HepG2 (cell line): ENCODE results near the gene PPFIA2. TPM values are rescaled to one million over a fixed set of nuclear protein-coding genes. Genes with fewer than 3 reads are reported as not detected.
A peak's percentile ranks its signal among the peaks of the same experiment; 100 is the strongest.

Experiments used
- ATAC-seq: fragments of 200-7000 bp; cut with Tn5 transposase; 3 replicates; pipeline ENCODE4 v1.9.1; 2020; ENCODE audit warnings: mild to moderate bottlenecking, moderate library complexity
- BruUV-seq: library from RNA; stranded (reverse); fragments of 400-500 nt; replicated peaks from 2 replicates; lab custom pipeline; 2021; lab: Mats Ljungman, UMichigan
- CTCF ChIA-PET: fragments of 300-600 bp; formaldehyde crosslinking; extraction: SDS; loops from one replicate; lab custom pipeline; 2021; ENCODE audit warnings: low total read pairs, inconsistent platforms, low intra/inter-chr PET ratio; lab: Yijun Ruan, JAX
- POLR2A ChIA-PET: fragments of 350-600 bp; sonication (Branson Sonifier 250); formaldehyde crosslinking; loops from one replicate; lab custom pipeline; 2020; ENCODE audit warnings: antibody characterized with exemption, inconsistent platforms; lab: Yijun Ruan, JAX
- DNase-seq: peaks from one replicate; pipeline ENCODE4 v3.0.0-alpha.2; 2015; ENCODE audit warnings: low spot score
- FAIRE-seq: peaks from 3 replicates; lab custom pipeline; 2011; peaks lifted over from hg19 to GRCh38; lab: Jason Lieb, UNC
- H2AFZ ChIP-seq: one replicate; pipeline ENCODE4 v1.6.1; 2011; ENCODE audit warnings: low read length, inconsistent platforms
- H3K27ac ChIP-seq: fragments of 300-600 bp; 3 replicates; pipeline ENCODE4 v1.8.0; 2011; ENCODE audit warnings: mixed run types, mild to moderate bottlenecking, mixed read lengths, low read length, inconsistent platforms; ENCODE audit not compliant: insufficient read depth; ENCODE audit errors: extremely low read length
- H3K27me3 ChIP-seq, 2 experiments: fragments of 200-600 bp in 1 of 2; 2 replicates in 1 of 2; 3 replicates in 1 of 2; pipeline versions ENCODE4 v1.6.0 to v1.8.0; 2011; ENCODE audit warnings: low read length in 2 of 2, mild to moderate bottlenecking in 2 of 2, moderate library complexity in 2 of 2, inconsistent platforms in 1 of 2; ENCODE audit not compliant: insufficient read depth in 2 of 2, control insufficient read depth in 1 of 2
- H3K36me3 ChIP-seq, 2 experiments: fragments of 200-600 bp in 1 of 2; replicated peaks in 1 of 2; 2 replicates in 1 of 2; 3 replicates in 1 of 2; pipeline versions ENCODE4 v1.5.1 to v1.8.0; 2011; ENCODE audit warnings: low read length in 2 of 2, inconsistent platforms in 1 of 2; ENCODE audit not compliant: insufficient read depth in 2 of 2, control insufficient read depth in 1 of 2
- H3K4me1 ChIP-seq: 2 replicates; pipeline ENCODE4 v1.5.1; 2012; ENCODE audit warnings: low read length, inconsistent platforms; ENCODE audit not compliant: insufficient read depth
- H3K4me2 ChIP-seq: 2 replicates; pipeline ENCODE4 v1.6.0; 2011; ENCODE audit warnings: low read depth, low read length, inconsistent platforms
- H3K4me3 ChIP-seq, 3 experiments: fragments of 200-600 bp in 1 of 3; sonication (generic), shearing (Covaris generic) in 1 of 3; replicated peaks in 1 of 3; 2 replicates each; pipeline ENCODE4 v1.5.1; 2011 to 2016; ENCODE audit warnings: low read length in 3 of 3, inconsistent platforms in 2 of 3, low read depth in 2 of 3, mild to moderate bottlenecking in 2 of 3, control low read depth in 1 of 3, mixed read lengths in 1 of 3; ENCODE audit not compliant: insufficient read depth in 1 of 3
- H3K79me2 ChIP-seq: one replicate; pipeline ENCODE4 v1.6.1; 2011; ENCODE audit warnings: low read length, inconsistent platforms; ENCODE audit not compliant: insufficient read depth
- H3K9ac ChIP-seq: 2 replicates; pipeline ENCODE4 v1.6.0; 2011; ENCODE audit warnings: mild to moderate bottlenecking, low read depth, low read length, inconsistent platforms; ENCODE audit not compliant: insufficient read depth
- H3K9me3 ChIP-seq: 2 replicates; pipeline ENCODE4 v1.5.1; 2012; ENCODE audit warnings: mild to moderate bottlenecking, low read length
- H4K20me1 ChIP-seq: 2 replicates; pipeline ENCODE4 v1.6.0; 2011; ENCODE audit warnings: inconsistent platforms, mild to moderate bottlenecking, low read length, moderate library complexity; ENCODE audit not compliant: insufficient read depth
- MTF1 ChIP-seq: sonication (generic); formaldehyde crosslinking; IDR thresholded peaks from 2 replicates; pipeline ENCODE4 v1.5.0; 2020; ENCODE audit warnings: missing genetic modification reagents
- NFE2L1 ChIP-seq: sonication (generic); formaldehyde crosslinking; IDR thresholded peaks from 2 replicates; pipeline ENCODE4 v1.4.0; 2020; ENCODE audit warnings: missing genetic modification reagents, mild to moderate bottlenecking, borderline replicate concordance
- NR2F6 ChIP-seq, 2 experiments: IDR thresholded peaks; 2 replicates each; pipeline ENCODE4 v1.6.1; 2016; ENCODE audit warnings: antibody characterized with exemption in 1 of 2, mild to moderate bottlenecking in 1 of 2
- POLR2G ChIP-seq: fragments of 200-400 bp; formaldehyde crosslinking; IDR thresholded peaks from 2 replicates; pipeline ENCODE4 v1.6.1; 2018; ENCODE audit warnings: mild to moderate bottlenecking, low read depth, low read length, moderate library complexity
- RBM22 ChIP-seq: fragments of 200-400 bp; formaldehyde crosslinking; optimal IDR thresholded peaks from 2 replicates; pipeline ENCODE3; 2017; ENCODE audit warnings: mild to moderate bottlenecking, low read length, moderate library complexity
- ZNF44 ChIP-seq: sonication (generic); formaldehyde crosslinking; IDR thresholded peaks from 2 replicates; pipeline ENCODE4 v1.5.1; 2020; ENCODE audit warnings: mild to moderate bottlenecking, missing genetic modification reagents
- WGBS: methylation state at CpG from one replicate; pipeline ENCODE4 v1.1.6; 2017; ENCODE audit warnings: low lambda C conversion rate; 5-methylcytosine and 5-hydroxymethylcytosine counted together
- in situ Hi-C: cut with HindIII; loops from 2 replicates; pipeline ENCODE4 v1.10.0; 2017; ENCODE audit warnings: low pct_unique_long_range_greater_than_20kb; ENCODE audit not compliant: extremely low pct_ligation_motif_present
- intact Hi-C: fragments of 100-400 bp; cut with micrococcal nuclease; formaldehyde crosslinking; loops from one replicate; pipeline ENCODE4 v1.10.0; 2022; ENCODE audit not compliant: unreplicated experiment
- polyA plus RNA-seq, 8 experiments: library from polyadenylated mRNA; depleted of rRNA in 3 of 8; stranded (reverse) in 7 of 8; unstranded in 1 of 8; fragments of >200 nt; fragmentation: Illumina TruSeq in 4 of 8; extraction: Trizol in 4 of 8; gene quantifications; 2 replicates each; pipeline versions ENCODE4 v1.2.1 to v1.2.3, GENCODE V29; 2011 to 2016; ENCODE audit warnings: low read depth in 4 of 8, missing spikeins in 1 of 8, mixed read lengths in 1 of 8; ENCODE audit not compliant: insufficient read depth in 1 of 8
- total RNA-seq, 5 experiments: library from RNA; depleted of rRNA; stranded (reverse); fragments of >200 nt; fragmentation: Illumina TruSeq; extraction: Trizol; gene quantifications; 2 replicates each; pipeline ENCODE4 v1.2.3, GENCODE V29; 2016; ENCODE audit warnings: low read depth in 1 of 5

PPFIA2 gene
- total and polyA plus RNA-seq, 2 of the 13 experiments (the other 11 are each of a cell fraction or from before 2014, with no cell fraction given) = 0.05 TPM; not detected in 1

GRCh38 chr12:81245907-81246570 lies 513.1 kb downstream of the PPFIA2 start (continued):
- no peak for TF ChIP-seq NFE2L1 (CRISPR knock-in tag)
- TF ChIP-seq POLR2G = no peak
- no peak for TF ChIP-seq ZNF44 (CRISPR knock-in tag)

- Histone ChIP-seq H3K4me2 (no peak overlapping the region), H3K27ac (no peak overlapping the region), H3K27me3 (no peaks in the 10 kb centered on the region), H3K9me3 (no peaks in the 10 kb centered on the region), H3K9ac (no peak overlapping the region), H2AFZ (no peak overlapping the region), H3K36me3 (peaks cover 1 to 13% of the 10 kb centered on the region in 2 experiments; a peak in 1 of 5 replicates), H4K20me1 (no peaks in the 10 kb centered on the region), H3K4me3 (no peak overlapping the region), H3K79me2 (no peaks in the 10 kb centered on the region), H3K4me1 (no peaks in the 10 kb centered on the region)
- ATAC-seq = no peak
- TF ChIP-seq NR2F6 (IDR thresholded peaks at IDR 0.05) = no peak
- no peak for TF ChIP-seq NR2F6 (CRISPR knock-in tag; IDR thresholded peaks at IDR 0.05)
- intact Hi-C loops (no loop called here), in situ Hi-C loops (no loop called here)
- 88% methylated on average over 2 of the region's 2 CpGs for WGBS
- POLR2A ChIA-PET = no interaction called here
- CTCF ChIA-PET = no interaction called here
- no peak for FAIRE-seq
- no peak for DNase-seq
- no TSS peak for BruUV-seq
Measured at GRCh38 chr12:81245458-81245857, 513.7 kb downstream of the PPFIA2 start.

- no peaks in the 10 kb centered on the region for H3K4me1 ChIP-seq
- H3K4me3 ChIP-seq = no peak overlapping the region
- CTCF ChIA-PET = no interaction called here
- TF ChIP-seq RBM22 (peak; percentile 55), MTF1 (no peak)
- H2AFZ ChIP-seq = no peak overlapping the region
- no peaks in the 10 kb centered on the region for H4K20me1 ChIP-seq
- H3K36me3 ChIP-seq = peaks cover 7 to 53% of the 10 kb centered on the region in 2 experiments; a peak in 3 of 5 replicates
- no peaks in the 10 kb centered on the region for H3K27me3 ChIP-seq
- in situ Hi-C loops (no loop called here), intact Hi-C loops (no loop called here)
- H3K27ac ChIP-seq = no peak overlapping the region
- POLR2A ChIA-PET = no interaction called here
- H3K9ac ChIP-seq = no peak overlapping the region
- DNase-seq (no peak), ATAC-seq (no peak), FAIRE-seq (no peak)
- no peaks in the 10 kb centered on the region for H3K9me3 ChIP-seq
- 93% methylated on average over 3 of the region's 3 CpGs for WGBS
- H3K79me2 ChIP-seq = no peaks in the 10 kb centered on the region
- no peak overlapping the region for H3K4me2 ChIP-seq
- no TSS peak for BruUV-seq
Measured at GRCh38 chr12:81231574-81232368, 527.4 kb downstream of the PPFIA2 start.
